Nephron (organoid): Measurements from ENCODE around the gene TMEM222.
"Not testable (repeated sequence)": the region's sequence is repeated elsewhere in the genome, so short reads cannot be mapped to it uniquely, and the experiment has no call there.

Experiments
- H3K27ac Mint-ChIP-seq, 3 experiments: 2 replicates each; pipeline ENCODE4 v1.8.0; 2020; ENCODE audit warnings: mixed read lengths in 3 of 3, mild to moderate bottlenecking in 2 of 3, moderate library complexity in 1 of 3
- H3K27me3 Mint-ChIP-seq: 2 replicates; pipeline ENCODE4 v1.8.0; 2021; ENCODE audit warnings: low read depth, mild to moderate bottlenecking, moderate library complexity, mixed read lengths
- H3K36me3 Mint-ChIP-seq: 2 replicates; pipeline ENCODE4 v1.8.0; 2020; ENCODE audit warnings: low read depth, mixed read lengths
- H3K4me1 Mint-ChIP-seq: 2 replicates; pipeline ENCODE4 v1.8.0; 2020; ENCODE audit warnings: mixed read lengths
- H3K4me3 Mint-ChIP-seq, 3 experiments: 2 replicates each; pipeline ENCODE4 v1.8.0; 2020; ENCODE audit warnings: mild to moderate bottlenecking in 3 of 3, mixed read lengths in 3 of 3, moderate library complexity in 2 of 3
- H3K9me3 Mint-ChIP-seq: 2 replicates; pipeline ENCODE4 v1.8.0; 2020; ENCODE audit warnings: mixed read lengths
- CTCF ChIP-seq, 3 experiments: fragments of 200-600 bp; sonication (generic); IDR thresholded peaks; one replicate each; pipeline ENCODE4 v1.5.0; 2021; ENCODE audit warnings: antibody characterized with exemption in 3 of 3; ENCODE audit not compliant: unreplicated experiment in 3 of 3

Gene TMEM222

GRCh38 chr1:27380766-27381733, 59.1 kb downstream of the TMEM222 start:
- Mint-ChIP-seq H3K27me3 (peaks cover 30% of the 10 kb centered on the region), H3K4me3 (peak overlapping the region in 2 of 3 experiments; percentile 3 to 42), H3K36me3 (no peaks in the 10 kb centered on the region), H3K4me1 (peaks cover 16% of the 10 kb centered on the region), H3K27ac (peak overlapping the region in 2 of 3 experiments; percentile 53 to 63), H3K9me3 (no peaks in the 10 kb centered on the region)
- no peak for TF ChIP-seq CTCF (IDR thresholded peaks at IDR 0.05; ENCODE audit: unreplicated experiment in 3 of 3)

- Mint-ChIP-seq H3K4me3 (no peak overlapping the region), H3K36me3 (no peaks in the 10 kb centered on the region), H3K27me3 (peaks cover 35% of the 10 kb centered on the region), H3K9me3 (no peaks in the 10 kb centered on the region), H3K27ac (peak overlapping the region in 2 of 3 experiments; percentile 33 to 61), H3K4me1 (peaks cover 16% of the 10 kb centered on the region)
- no peak for TF ChIP-seq CTCF (IDR thresholded peaks at IDR 0.05; ENCODE audit: unreplicated experiment in 3 of 3)
These were observed 60.2 kb downstream of the TMEM222 start for GRCh38 chr1:27381969-27382762.

GRCh38 chr1:27383039-27383605, 61.2 kb downstream of the TMEM222 start, which contains the start of gene CD164L2:
CD164L2 (minus strand) TSS chr1:27383333; CDS start chr1:27383239, 94 bp downstream.
- H3K36me3 Mint-ChIP-seq: no peaks in the 10 kb centered on the region
- peak within 1 kb of the TSS in 1 of 3 experiments; percentile 7 for H3K4me3 Mint-ChIP-seq
- H3K4me1 Mint-ChIP-seq: peaks cover 16% of the 10 kb centered on the region
- TF ChIP-seq CTCF (IDR thresholded peaks at IDR 0.05; ENCODE audit: unreplicated experiment in 3 of 3): no peak
- peak within 1 kb of the TSS in 2 of 3 experiments; percentile 27 to 33 for H3K27ac Mint-ChIP-seq
- H3K9me3 Mint-ChIP-seq: no peaks in the 10 kb centered on the region
- H3K27me3 Mint-ChIP-seq: peaks cover 35% of the 10 kb centered on the region

- Mint-ChIP-seq H3K27me3 (peaks cover 39% of the 10 kb centered on the region), H3K4me1 (peaks cover 19% of the 10 kb centered on the region), H3K27ac (no peak overlapping the region), H3K9me3 (no peaks in the 10 kb centered on the region), H3K36me3 (no peaks in the 10 kb centered on the region), H3K4me3 (no peak overlapping the region)
- TF ChIP-seq CTCF (IDR thresholded peaks at IDR 0.05; ENCODE audit: unreplicated experiment in 3 of 3): no peak
These were observed 61.7 kb downstream of the TMEM222 start for GRCh38 chr1:27383661-27384060.

GRCh38 chr1:27384797-27385196, 62.8 kb downstream of the TMEM222 start:
- Mint-ChIP-seq H3K27me3 (peaks cover 41% of the 10 kb centered on the region), H3K4me1 (peaks cover 20% of the 10 kb centered on the region)
- H3K9me3 Mint-ChIP-seq, H3K4me3 Mint-ChIP-seq, H3K36me3 Mint-ChIP-seq, H3K27ac Mint-ChIP-seq: not testable (repeated sequence)
